GM18502 (cell line): ENCODE data around the gene TMEFF2.
"Not testable (repeated sequence)": the region's sequence is repeated elsewhere in the genome, so short reads cannot be mapped to it uniquely, and the experiment has no call there.

Experiments
- ATAC-seq: cut with Tn5 transposase; IDR thresholded peaks from one replicate; pipeline ENCODE4 v1.9.1; 2021; ENCODE audit warnings: mild to moderate bottlenecking; ENCODE audit not compliant: unreplicated experiment, poor library complexity

TMEFF2 gene

GRCh38 chr2:191942739-191943103 is 252.0 kb downstream of the TMEFF2 start:
- ATAC-seq = no peak

- no peak for ATAC-seq
These were observed 252.5 kb downstream of the TMEFF2 start for GRCh38 chr2:191942090-191942738.

- no peak for ATAC-seq
These were observed 253.3 kb downstream of the TMEFF2 start for GRCh38 chr2:191941376-191941929.

GRCh38 chr2:191938779-191939178 is 256.0 kb downstream of the TMEFF2 start:
- no peak for ATAC-seq

GRCh38 chr2:191936882-191937405 is 257.8 kb downstream of the TMEFF2 start:
- no peak for ATAC-seq

GRCh38 chr2:191935247-191935646 is 259.5 kb downstream of the TMEFF2 start:
- no peak for ATAC-seq

GRCh38 chr2:191933307-191934105 is 261.2 kb downstream of the TMEFF2 start:
- ATAC-seq = peak; percentile 97

GRCh38 chr2:191932286-191932685 is 262.4 kb downstream of the TMEFF2 start:
- no peak for ATAC-seq

GRCh38 chr2:191931329-191931728 is 263.4 kb downstream of the TMEFF2 start:
- no peak for ATAC-seq

- no peak for ATAC-seq
These were observed 264.5 kb downstream of the TMEFF2 start for GRCh38 chr2:191930205-191930604.

GRCh38 chr2:191929288-191929687 is 265.4 kb downstream of the TMEFF2 start:
- no peak for ATAC-seq

GRCh38 chr2:191927991-191928390 is 266.7 kb downstream of the TMEFF2 start:
- ATAC-seq = no peak

- ATAC-seq = no peak
These were observed 267.3 kb downstream of the TMEFF2 start for GRCh38 chr2:191927319-191927867.

- ATAC-seq = no peak
These were observed 268.1 kb downstream of the TMEFF2 start for GRCh38 chr2:191926671-191927070.

GRCh38 chr2:191923652-191923997 is 271.1 kb downstream of the TMEFF2 start:
- no peak for ATAC-seq

- ATAC-seq = peak; percentile 95
These were observed 271.7 kb downstream of the TMEFF2 start for GRCh38 chr2:191922736-191923651.

GRCh38 chr2:191921650-191922049 is 273.1 kb downstream of the TMEFF2 start:
- ATAC-seq = not testable (repeated sequence)

- no peak for ATAC-seq
These were observed 274.2 kb downstream of the TMEFF2 start for GRCh38 chr2:191920502-191920901.

GRCh38 chr2:191917967-191918651 is 276.6 kb downstream of the TMEFF2 start:
- ATAC-seq = no peak
